NCI-H526 (cell line): ENCODE data around the gene FUBP3.
A peak's percentile ranks its signal among the peaks of the same experiment; 100 is the strongest.

Experiments used
- DNase-seq, 2 experiments: peaks; one replicate each; lab custom pipeline; 2025; lab: John Stamatoyannopoulos, UW

Gene FUBP3

GRCh38 chr9:130634191-130634768 lies 54.9 kb downstream of the FUBP3 start:
- no peak for DNase-seq

GRCh38 chr9:130634801-130635200 lies 55.4 kb downstream of the FUBP3 start:
- no peak for DNase-seq

- no peak for DNase-seq
Measured at GRCh38 chr9:130635306-130635705, 55.9 kb downstream of the FUBP3 start.

- no peak for DNase-seq
Measured at GRCh38 chr9:130635721-130636647, 56.6 kb downstream of the FUBP3 start.

GRCh38 chr9:130636648-130637020 lies 57.3 kb downstream of the FUBP3 start:
- DNase-seq = no peak

- peak in 1 of 2 experiments; percentile 5 for DNase-seq
Measured at GRCh38 chr9:130638284-130639123, 59.1 kb downstream of the FUBP3 start.

- no peak for DNase-seq
Measured at GRCh38 chr9:130639124-130639765, 59.9 kb downstream of the FUBP3 start.

GRCh38 chr9:130639866-130640555 lies 60.6 kb downstream of the FUBP3 start:
- DNase-seq = no peak

- no peak for DNase-seq
Measured at GRCh38 chr9:130640681-130641080, 61.3 kb downstream of the FUBP3 start.

- no peak for DNase-seq
Measured at GRCh38 chr9:130642926-130643325, 63.5 kb downstream of the FUBP3 start.

GRCh38 chr9:130651221-130651620 lies 71.8 kb downstream of the FUBP3 start:
- DNase-seq = no peak

GRCh38 chr9:130651752-130652151 lies 72.4 kb downstream of the FUBP3 start:
- DNase-seq = no peak

- no peak for DNase-seq
Measured at GRCh38 chr9:130654879-130655278, 75.5 kb downstream of the FUBP3 start.

- DNase-seq = no peak
Measured at GRCh38 chr9:130658893-130659698, 79.7 kb downstream of the FUBP3 start.

GRCh38 chr9:130659699-130660248 lies 80.4 kb downstream of the FUBP3 start:
- DNase-seq = no peak

- no peak for DNase-seq
Measured at GRCh38 chr9:130660326-130660682, 80.9 kb downstream of the FUBP3 start.

GRCh38 chr9:130660683-130661450 lies 81.5 kb downstream of the FUBP3 start:
- peak in 1 of 2 experiments; percentile 29 for DNase-seq

GRCh38 chr9:130661451-130662098 lies 82.2 kb downstream of the FUBP3 start:
- DNase-seq = no peak
